Aorta (tissue), 5 donors: Measurements from ENCODE around the gene TMCO4. TPM values are rescaled to one million over a fixed set of nuclear protein-coding genes. Genes with fewer than 3 reads are reported as not detected.

Experiments used
- ATAC-seq: fragments of 200-7000 bp; cut with Tn5 transposase; one replicate; pipeline ENCODE4 v1.9.1; 2022; ENCODE audit warnings: moderate library complexity; ENCODE audit not compliant: low FRiP score
- DNase-seq, 2 donors: peaks; one replicate each; pipeline ENCODE4 v3.0.0-alpha.2; 2020
- H3K27ac ChIP-seq, 2 donors: one replicate each; pipeline ENCODE4 v1.5.1; 2013; ENCODE audit warnings: low read length in 2 of 2, mild to moderate bottlenecking in 2 of 2, moderate library complexity in 2 of 2, control low read depth in 1 of 2, inconsistent platforms in 1 of 2, low read depth in 1 of 2
- H3K27me3 ChIP-seq, 2 donors: one replicate each; pipeline ENCODE4 v1.6.1; 2013; ENCODE audit warnings: control low read depth in 1 of 2, low read length in 1 of 2, mild to moderate bottlenecking in 1 of 2, moderate library complexity in 1 of 2; ENCODE audit not compliant: insufficient read depth in 2 of 2, control insufficient read depth in 1 of 2
- H3K36me3 ChIP-seq, 2 donors: one replicate each; pipeline ENCODE4 v1.6.1; 2013; ENCODE audit warnings: control low read depth in 1 of 2, low read length in 1 of 2, mild to moderate bottlenecking in 1 of 2; ENCODE audit not compliant: insufficient read depth in 2 of 2, control insufficient read depth in 1 of 2
- H3K4me1 ChIP-seq, 2 donors: one replicate each; pipeline ENCODE4 v1.6.1; 2013; ENCODE audit warnings: low read length in 2 of 2, control low read depth in 1 of 2, mild to moderate bottlenecking in 1 of 2, moderate library complexity in 1 of 2; ENCODE audit not compliant: insufficient read depth in 2 of 2, control insufficient read depth in 1 of 2
- H3K4me3 ChIP-seq, 2 donors: one replicate each; pipeline ENCODE4 v1.5.1; 2013; ENCODE audit warnings: low read length in 2 of 2, control low read depth in 1 of 2, mild to moderate bottlenecking in 1 of 2
- H3K9me3 ChIP-seq: one replicate; pipeline ENCODE4 v1.6.1; 2013; ENCODE audit warnings: mild to moderate bottlenecking, low read length; ENCODE audit not compliant: control insufficient read depth
- WGBS, 2 donors: extraction: QIAGEN DNeasy Blood & Tissue Kit; methylation state at CpG; one replicate each; pipeline ENCODE4 v1.1.7; 2013; 5-methylcytosine and 5-hydroxymethylcytosine counted together
- intact Hi-C, 2 donors: fragments of 100-400 bp; cut with DNase I; formaldehyde crosslinking; loops; one replicate each; pipeline versions ENCODE4 v1.14.2 to v1.15.0; 2022
- polyA plus RNA-seq, 2 donors: library from polyadenylated mRNA; stranded (reverse); fragments of 200-250 nt; gene quantifications; one replicate each; pipeline ENCODE4 v1.2.3, GENCODE V29; 2013
- total RNA-seq, 2 donors: library from RNA; stranded (reverse); fragmentation: NEBNext Ultra II Directional; extraction: Animal tissue kit (Norgen Biotek cat#: 25700); gene quantifications; one replicate each; pipeline ENCODE4 v1.2.1, GENCODE V29; 2021
- donor health status: healthy with polysubstance abuse.
- donor health status: Bipolar disorder and iron deficiency.
- donor health status: DM: no; HTN: no; CAD: no.
- donor health status: DM: no; HTN: no; CAD: no.
- donor health status: DM: yes; HTN: yes; CAD: no.

The TMCO4 gene
- total and polyA plus RNA-seq, 4 donors = 18.7 to 37.1 (median 27.9) TPM

DNA sequence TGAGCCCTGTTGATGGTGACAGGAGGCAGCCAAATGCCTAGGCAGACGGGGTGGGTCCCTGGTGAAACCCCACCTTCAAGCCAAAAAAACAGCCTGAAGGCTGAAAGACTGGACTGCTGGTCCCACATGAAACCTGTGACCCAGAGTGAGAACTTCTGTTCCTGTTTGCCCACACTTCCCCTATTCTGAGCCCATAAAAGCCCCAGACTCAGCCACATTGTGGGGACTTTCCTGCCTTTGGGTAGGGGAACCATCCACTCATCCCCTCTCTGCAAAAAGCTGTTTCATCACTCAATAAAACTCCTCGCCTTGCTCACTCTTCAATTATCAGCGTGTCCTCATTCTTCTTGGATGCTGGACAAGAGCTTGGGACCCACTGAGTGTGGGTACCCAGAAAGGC lies 109.9 kb downstream of the TMCO4 start:
- ATAC-seq = no peak
- intact Hi-C loops = no loop called here
- Histone ChIP-seq H3K36me3 (peaks cover 0 to 1% of the 10 kb centered on the region in 2 donors), H3K4me1 (no peaks in the 10 kb centered on the region), H3K4me3 (no peak overlapping the region), H3K27me3 (no peaks in the 10 kb centered on the region), H3K27ac (no peak overlapping the region), H3K9me3 (no peaks in the 10 kb centered on the region)
- 90 to 92% methylated on average over 3 of the region's 3 CpGs for WGBS, 2 donors
- DNase-seq = no peak

DNA sequence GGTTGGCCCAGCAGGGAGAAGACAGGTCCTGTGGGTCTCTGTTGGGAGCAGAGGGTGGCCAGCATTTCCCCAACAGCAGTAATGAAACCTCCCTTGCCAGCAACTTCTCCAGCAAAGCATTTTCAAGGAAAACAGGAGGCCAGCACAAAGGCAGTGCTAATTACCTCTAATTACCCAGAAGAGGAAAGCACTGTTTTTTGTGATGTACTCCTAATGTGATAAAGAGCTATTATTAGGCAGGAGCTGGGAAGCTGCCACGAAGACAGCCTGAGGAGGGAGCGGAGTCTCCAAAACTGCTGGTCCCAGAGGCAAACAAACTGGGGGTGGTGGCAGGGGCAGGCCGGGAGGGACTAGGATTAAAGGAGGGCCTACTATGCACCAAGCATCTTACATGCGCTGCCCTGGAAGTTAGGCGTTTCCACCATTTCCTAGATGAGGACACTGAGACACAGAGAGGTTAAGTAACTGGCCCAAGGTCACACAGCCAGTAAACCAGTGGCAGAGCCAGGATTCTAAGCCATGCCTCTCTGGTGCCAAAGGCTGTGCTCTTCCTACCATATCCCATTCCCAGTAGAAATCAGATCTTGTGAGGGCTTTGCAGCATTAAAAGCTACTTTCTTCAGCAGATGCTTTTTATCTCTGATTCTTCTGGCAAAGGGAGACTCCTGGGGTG lies 110.5 kb downstream of the TMCO4 start:
- H3K27ac ChIP-seq = no peak overlapping the region
- 72 to 74% methylated on average over 5 of the region's 5 CpGs for WGBS, 2 donors
- H3K36me3 ChIP-seq = peaks cover 0 to 1% of the 10 kb centered on the region in 2 donors
- no peak overlapping the region for H3K4me3 ChIP-seq
- intact Hi-C loops = no loop called here
- DNase-seq (no peak), ATAC-seq (no peak)
- no peaks in the 10 kb centered on the region for H3K27me3 ChIP-seq
- H3K4me1 ChIP-seq = no peaks in the 10 kb centered on the region
- H3K9me3 ChIP-seq = no peaks in the 10 kb centered on the region

- DNase-seq (no peak), ATAC-seq (no peak)
- intact Hi-C loops = no loop called here
- Histone ChIP-seq H3K4me1 (no peaks in the 10 kb centered on the region), H3K27ac (no peak overlapping the region), H3K9me3 (no peaks in the 10 kb centered on the region), H3K36me3 (peaks cover 0 to 1% of the 10 kb centered on the region in 2 donors), H3K27me3 (no peaks in the 10 kb centered on the region), H3K4me3 (no peak overlapping the region)
- 88 to 92% methylated on average over 19 of the region's 19 CpGs for WGBS, 2 donors
These were observed 111.5 kb downstream of the TMCO4 start for GRCh38 chr1:19688041-19688842.

- DNase-seq = no peak
- Histone ChIP-seq H3K27ac (no peak overlapping the region), H3K27me3 (no peaks in the 10 kb centered on the region), H3K9me3 (no peaks in the 10 kb centered on the region), H3K4me1 (no peaks in the 10 kb centered on the region), H3K4me3 (no peak overlapping the region), H3K36me3 (peaks cover 0 to 2% of the 10 kb centered on the region in 2 donors)
- intact Hi-C loops = no loop called here
- ATAC-seq = no peak
- WGBS, 2 donors = 94 to 95% methylated on average over 1 of the region's 1 CpG
These were observed 112.3 kb downstream of the TMCO4 start for GRCh38 chr1:19687414-19687813.

GRCh38 chr1:19685994-19686393 lies 113.7 kb downstream of the TMCO4 start:
- Histone ChIP-seq H3K36me3 (peaks cover 0 to 4% of the 10 kb centered on the region in 2 donors), H3K4me3 (no peak overlapping the region), H3K4me1 (no peaks in the 10 kb centered on the region), H3K27ac (no peak overlapping the region), H3K27me3 (no peaks in the 10 kb centered on the region), H3K9me3 (no peaks in the 10 kb centered on the region)
- intact Hi-C loops = no loop called here
- DNase-seq (no peak), ATAC-seq (no peak)
- WGBS, 2 donors = 82 to 83% methylated on average over 9 of the region's 9 CpGs

DNA sequence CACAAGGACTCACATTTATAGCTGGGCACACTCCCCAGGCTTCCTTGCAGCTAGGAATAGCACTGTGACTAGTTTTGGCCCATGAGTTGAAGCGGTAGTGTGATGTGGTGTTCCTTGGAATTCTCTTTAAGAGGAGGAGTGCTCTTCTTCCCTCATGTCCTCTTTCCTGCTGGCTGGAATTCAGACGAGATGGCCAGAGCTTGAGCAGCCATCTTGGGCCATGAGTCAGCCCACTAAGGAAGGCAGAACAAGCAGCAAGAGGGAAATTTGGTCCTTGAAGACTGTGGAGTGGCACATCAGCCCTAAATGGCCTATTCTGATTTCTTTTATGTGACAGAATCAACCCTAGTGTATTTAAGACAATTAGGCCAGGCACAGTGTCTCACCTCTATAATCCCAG lies 115.0 kb downstream of the TMCO4 start:
- peaks cover 0 to 4% of the 10 kb centered on the region in 2 donors for H3K36me3 ChIP-seq
- H3K27me3 ChIP-seq = no peaks in the 10 kb centered on the region
- DNase-seq (no peak), ATAC-seq (no peak)
- no peaks in the 10 kb centered on the region for H3K4me1 ChIP-seq
- WGBS, 2 donors = 83 to 85% methylated on average over 2 of the region's 2 CpGs
- H3K4me3 ChIP-seq = no peak overlapping the region
- no peaks in the 10 kb centered on the region for H3K9me3 ChIP-seq
- intact Hi-C loops = no loop called here
- H3K27ac ChIP-seq = no peak overlapping the region

- WGBS, 2 donors = 86 to 90% methylated on average over 8 of the region's 8 CpGs
These were observed 116.4 kb downstream of the TMCO4 start for GRCh38 chr1:19683351-19683750.

DNA sequence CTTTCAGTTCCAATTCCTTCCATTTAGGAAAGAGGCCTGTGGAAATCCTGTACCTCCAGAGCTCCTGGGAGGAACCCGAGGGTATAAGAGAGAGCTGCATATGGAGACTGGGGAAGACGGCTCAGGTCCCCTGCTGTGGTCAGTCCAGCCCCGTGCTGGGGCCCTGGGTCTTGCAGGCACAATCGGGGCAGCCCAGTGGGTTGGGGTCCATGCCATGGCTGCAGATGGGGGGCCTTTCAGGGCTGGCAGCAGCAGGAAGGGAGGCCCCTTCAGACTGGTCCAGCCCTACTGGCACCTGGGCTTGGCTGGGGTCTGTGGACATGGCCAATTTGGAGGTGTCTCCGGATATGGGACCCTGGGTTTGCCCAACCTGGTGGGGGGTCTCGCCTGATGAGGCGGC lies 116.8 kb downstream of the TMCO4 start:
- Histone ChIP-seq H3K27me3 (no peaks in the 10 kb centered on the region), H3K4me3 (no peak overlapping the region), H3K36me3 (peaks cover 0 to 3% of the 10 kb centered on the region in 2 donors), H3K27ac (no peak overlapping the region), H3K9me3 (no peaks in the 10 kb centered on the region), H3K4me1 (no peaks in the 10 kb centered on the region)
- ATAC-seq = no peak
- WGBS, 2 donors = 74 to 75% methylated on average over 7 of the region's 7 CpGs
- intact Hi-C loops = no loop called here
- no peak for DNase-seq

More at GRCh38 chr1:19683351-19683750, 116.4 kb downstream of the TMCO4 start:
- intact Hi-C loops = no loop called here
- no peak overlapping the region for H3K27ac ChIP-seq
- DNase-seq (no peak), ATAC-seq (no peak)
- H3K4me3 ChIP-seq = no peak overlapping the region
- no peaks in the 10 kb centered on the region for H3K9me3 ChIP-seq
- H3K36me3 ChIP-seq = peaks cover 0 to 3% of the 10 kb centered on the region in 2 donors
- H3K4me1 ChIP-seq = no peaks in the 10 kb centered on the region
- no peaks in the 10 kb centered on the region for H3K27me3 ChIP-seq

GRCh38 chr1:19682257-19682656 lies 117.5 kb downstream of the TMCO4 start:
- no peaks in the 10 kb centered on the region for H3K27me3 ChIP-seq
- no peak for ATAC-seq

More at GRCh38 chr1:19682257-19682656, 117.5 kb downstream of the TMCO4 start:
- Histone ChIP-seq H3K36me3 (peaks cover 0 to 3% of the 10 kb centered on the region in 2 donors), H3K4me3 (no peak overlapping the region), H3K27ac (no peak overlapping the region), H3K9me3 (no peaks in the 10 kb centered on the region), H3K4me1 (no peaks in the 10 kb centered on the region)
- DNase-seq = no peak
- WGBS, 2 donors = 88 to 89% methylated on average over 3 of the region's 3 CpGs
- intact Hi-C loops = no loop called here
